Ovary (tissue), 9 donors: ENCODE measurements around the gene TPD52L2. TPM values are rescaled to one million over a fixed set of nuclear protein-coding genes. Genes with fewer than 3 reads are reported as not detected.

ENCODE experiments used
- DNase-seq, 5 donors: peaks; one replicate each; pipeline ENCODE4 v3.0.0-alpha.2; 2019 to 2020
- H3K27ac ChIP-seq, 2 donors: fragments of 200-600 bp; one replicate each; pipeline versions ENCODE4 v1.5.1 to v1.8.0; 2019 to 2022
- H3K27me3 ChIP-seq: fragments of 200-600 bp; one replicate; pipeline ENCODE4 v1.8.0; 2022
- H3K36me3 ChIP-seq: fragments of 200-600 bp; sonication (generic); one replicate; pipeline ENCODE4 v1.5.1; 2019
- H3K4me1 ChIP-seq: one replicate; pipeline ENCODE4 v1.8.1; 2013; ENCODE audit warnings: mild to moderate bottlenecking, moderate library complexity; ENCODE audit not compliant: insufficient read depth
- H3K4me3 ChIP-seq: fragments of 200-600 bp; sonication (generic); one replicate; pipeline ENCODE4 v1.5.1; 2017
- H3K9me3 ChIP-seq, 2 donors: fragments of 200-600 bp in 1 of 2; sonication (generic) in 1 of 2; one replicate each; pipeline versions ENCODE4 v1.5.1 to v1.8.1; 2013 to 2019; ENCODE audit warnings: mild to moderate bottlenecking in 1 of 2, moderate library complexity in 1 of 2
- EP300 ChIP-seq: sonication (generic); formaldehyde crosslinking; IDR thresholded peaks from one replicate; pipeline ENCODE4 v1.6.1; 2017; ENCODE audit warnings: antibody characterized with exemption
- POLR2A ChIP-seq: fragments of 450-650 bp; IDR thresholded peaks from one replicate; pipeline ENCODE4 v1.6.1; 2017; ENCODE audit warnings: antibody characterized with exemption, mild to moderate bottlenecking, moderate library complexity
- WGBS, 3 donors: extraction: QIAGEN DNeasy Blood & Tissue Kit in 1 of 3; methylation state at CpG; one replicate each; pipeline versions ENCODE4 v1.1.5 to v1.1.7; 2013 to 2017; 5-methylcytosine and 5-hydroxymethylcytosine counted together
- intact Hi-C, 4 donors: fragments of 100-400 bp; cut with DNase I; formaldehyde crosslinking; loops; one replicate each; pipeline versions ENCODE4 v1.11.0 to v1.15.1; 2022 to 2023
- polyA plus RNA-seq, 2 donors: library from polyadenylated mRNA; stranded (reverse); fragments of 200-250 nt in 1 of 2; fragments of 350-450 nt in 1 of 2; fragmentation: Illumina TruSeq in 1 of 2; extraction: RNeasy Lipid Tissue Mini Kit (QIAGEN cat#74804) in 1 of 2; gene quantifications; one replicate each; pipeline ENCODE4 v1.2.3, GENCODE V29; 2013 to 2014
- total RNA-seq, 7 donors: library from RNA; depleted of rRNA in 2 of 7; stranded (reverse); fragments of >200 nt in 2 of 7; fragmentation: NEBNext Ultra II Directional in 3 of 7; extraction: Animal tissue kit (Norgen Biotek cat#: 25700) in 3 of 7; gene quantifications; one replicate each; pipeline versions ENCODE4 v1.1.0 to v1.2.4, GENCODE V29; 2016 to 2023
- TF ChIP-seq, protein P1 (sequence below), 3 donors: fragments of 450-650 bp in 2 of 3; fragments of 200-600 bp in 1 of 3; IDR thresholded peaks; one replicate each; pipeline versions ENCODE4 v1.5.1 to v1.8.0; 2016 to 2022; ENCODE audit warnings: antibody characterized with exemption in 3 of 3, mild to moderate bottlenecking in 1 of 3
- donor health status: DM: no; HTN: no; CAD: no; lungs with moderate emphysema.
- donor health status: DM: no; HTN: no; CAD: no.
- donor health status: Bipolar disorder and iron deficiency.
- donor health status: DM: yes; HTN: yes; CAD: no.
- donor health status: DM: no; HTN: no; CAD: no.
- donor health status: DM: yes; HTN: yes; CAD: no.

TPD52L2 gene
- total and polyA plus RNA-seq, 9 donors: 51.5 to 78.9 (median 70.4) TPM

- intact Hi-C loops: no loop called here
- H3K36me3 ChIP-seq: no peaks in the 10 kb centered on the region
- H3K4me3 ChIP-seq: peak overlapping the region; percentile 64
- H3K27ac ChIP-seq: peak overlapping the region; percentile 76 to 91
- no peaks in the 10 kb centered on the region for H3K9me3 ChIP-seq
- TF ChIP-seq EP300 (no peak), POLR2A (peak; percentile 36)
- TF ChIP-seq, protein P1, sequence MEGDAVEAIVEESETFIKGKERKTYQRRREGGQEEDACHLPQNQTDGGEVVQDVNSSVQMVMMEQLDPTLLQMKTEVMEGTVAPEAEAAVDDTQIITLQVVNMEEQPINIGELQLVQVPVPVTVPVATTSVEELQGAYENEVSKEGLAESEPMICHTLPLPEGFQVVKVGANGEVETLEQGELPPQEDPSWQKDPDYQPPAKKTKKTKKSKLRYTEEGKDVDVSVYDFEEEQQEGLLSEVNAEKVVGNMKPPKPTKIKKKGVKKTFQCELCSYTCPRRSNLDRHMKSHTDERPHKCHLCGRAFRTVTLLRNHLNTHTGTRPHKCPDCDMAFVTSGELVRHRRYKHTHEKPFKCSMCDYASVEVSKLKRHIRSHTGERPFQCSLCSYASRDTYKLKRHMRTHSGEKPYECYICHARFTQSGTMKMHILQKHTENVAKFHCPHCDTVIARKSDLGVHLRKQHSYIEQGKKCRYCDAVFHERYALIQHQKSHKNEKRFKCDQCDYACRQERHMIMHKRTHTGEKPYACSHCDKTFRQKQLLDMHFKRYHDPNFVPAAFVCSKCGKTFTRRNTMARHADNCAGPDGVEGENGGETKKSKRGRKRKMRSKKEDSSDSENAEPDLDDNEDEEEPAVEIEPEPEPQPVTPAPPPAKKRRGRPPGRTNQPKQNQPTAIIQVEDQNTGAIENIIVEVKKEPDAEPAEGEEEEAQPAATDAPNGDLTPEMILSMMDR (IDR thresholded peaks at IDR 0.05): no peak
- no peaks in the 10 kb centered on the region for H3K27me3 ChIP-seq
- 5 to 7% (median 7%) methylated on average over 41 to 76 of the region's 76 CpGs for WGBS, 3 donors
- DNase-seq: peak; percentile 66 to 84 (median 75)
- H3K4me1 ChIP-seq: peaks cover 31% of the 10 kb centered on the region
Observed at GRCh38 chr20:63831993-63832686, 32.9 kb upstream of the TPD52L2 start.

DNA sequence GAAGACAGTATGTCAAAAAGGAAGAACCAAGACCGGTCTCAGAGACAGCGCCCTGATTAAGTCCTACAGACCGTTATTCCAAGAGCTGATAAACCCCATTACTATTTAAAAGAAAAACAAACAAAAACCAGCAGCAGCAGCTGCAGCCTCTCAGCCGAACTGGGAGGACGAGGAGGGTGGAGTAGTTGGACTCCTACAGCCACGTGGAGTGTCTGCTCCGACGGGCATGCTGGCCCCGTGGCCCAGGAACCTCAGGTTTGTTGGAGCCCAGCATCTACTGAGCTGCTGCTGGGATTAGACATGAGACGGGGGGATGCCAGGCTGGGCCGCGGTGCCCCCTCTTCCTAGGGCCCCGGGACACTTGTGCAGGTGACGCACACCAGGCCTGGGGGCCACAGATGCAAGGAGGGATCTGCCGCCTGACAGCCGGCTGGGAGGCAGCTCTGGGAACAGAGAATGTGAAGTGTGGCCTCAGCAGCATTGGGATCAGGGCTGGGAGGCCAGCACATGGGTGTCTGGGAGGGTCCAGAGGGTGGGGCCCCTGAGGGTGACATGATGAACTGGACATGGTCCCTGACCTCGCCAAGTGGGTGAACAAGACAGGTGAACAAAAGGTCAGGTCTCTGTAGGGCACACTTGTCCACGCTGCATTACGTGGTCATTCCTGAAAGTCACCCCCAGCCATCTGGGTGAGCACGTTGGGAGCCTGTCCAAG lies 31.1 kb upstream of the TPD52L2 start:
- peak in 4 of 5 donors; percentile 49 to 58 (median 54) for DNase-seq
- H3K9me3 ChIP-seq: no peaks in the 10 kb centered on the region
- no peaks in the 10 kb centered on the region for H3K27me3 ChIP-seq
- H3K4me1 ChIP-seq: peaks cover 24% of the 10 kb centered on the region
- no peak overlapping the region for H3K4me3 ChIP-seq
- TF ChIP-seq POLR2A: no peak
- no peak for TF ChIP-seq EP300
- TF ChIP-seq, protein P1 (IDR thresholded peaks at IDR 0.05): no peak
- H3K27ac ChIP-seq: peak overlapping the region; percentile 87 to 91
- 41 to 48% (median 48%) methylated on average over 20 of the region's 20 CpGs for WGBS, 3 donors
- H3K36me3 ChIP-seq: no peaks in the 10 kb centered on the region
- intact Hi-C loops: no loop called here

GRCh38 chr20:63834491-63834880 lies 30.6 kb upstream of the TPD52L2 start:
- TF ChIP-seq POLR2A (no peak), EP300 (no peak)
- TF ChIP-seq, protein P1 (IDR thresholded peaks at IDR 0.05): no peak
- H3K4me1 ChIP-seq: peaks cover 24% of the 10 kb centered on the region

GRCh38 chr20:63835021-63835858 lies 29.8 kb upstream of the TPD52L2 start:
- peak overlapping the region; percentile 88 to 91 for H3K27ac ChIP-seq
- 15 to 20% (median 16%) methylated on average over 19 to 21 of the region's 21 CpGs for WGBS, 3 donors
- no peaks in the 10 kb centered on the region for H3K36me3 ChIP-seq
- peak; percentile 93 to 97 (median 96) for DNase-seq
- no peaks in the 10 kb centered on the region for H3K27me3 ChIP-seq
- no peak overlapping the region for H3K4me3 ChIP-seq
- intact Hi-C loops: no loop called here
- TF ChIP-seq, protein P1 (IDR thresholded peaks at IDR 0.05): no peak
- TF ChIP-seq POLR2A (no peak), EP300 (no peak)
- H3K4me1 ChIP-seq: peaks cover 24% of the 10 kb centered on the region
- no peaks in the 10 kb centered on the region for H3K9me3 ChIP-seq

More at GRCh38 chr20:63834491-63834880, 30.6 kb upstream of the TPD52L2 start:
- intact Hi-C loops: no loop called here
- Histone ChIP-seq H3K27me3 (no peaks in the 10 kb centered on the region), H3K9me3 (no peaks in the 10 kb centered on the region), H3K4me3 (no peak overlapping the region), H3K36me3 (no peaks in the 10 kb centered on the region), H3K27ac (peak overlapping the region; percentile 87 to 91)
- 77 to 87% (median 82%) methylated on average over 8 to 9 of the region's 9 CpGs for WGBS, 3 donors
- DNase-seq: peak in 4 of 5 donors; percentile 46 to 69 (median 65)
